C4-2B (cell line): Measurements from ENCODE around the gene PTPRJ.

Source experiments
- CTCF ChIP-seq: fragments of 450-650 bp; conservative IDR thresholded peaks from 2 replicates; pipeline ENCODE4 v1.5.1; 2017; ENCODE audit warnings: mild to moderate bottlenecking
- ZFX ChIP-seq: fragments of 450-650 bp; IDR thresholded peaks from 2 replicates; pipeline ENCODE4 v1.6.1; 2017

GRCh38 chr11:48006301-48006992 lies 26.1 kb downstream of the PTPRJ start:
- TF ChIP-seq CTCF (no peak), ZFX (no peak)
